ENCODE results near the gene SLC41A1. TPM values are rescaled to one million over a fixed set of nuclear protein-coding genes. Genes with fewer than 3 reads are reported as not detected.

SLC41A1 gene
- total RNA-seq, 1 donor from 2014 or later, result 16.8 TPM

DNA sequence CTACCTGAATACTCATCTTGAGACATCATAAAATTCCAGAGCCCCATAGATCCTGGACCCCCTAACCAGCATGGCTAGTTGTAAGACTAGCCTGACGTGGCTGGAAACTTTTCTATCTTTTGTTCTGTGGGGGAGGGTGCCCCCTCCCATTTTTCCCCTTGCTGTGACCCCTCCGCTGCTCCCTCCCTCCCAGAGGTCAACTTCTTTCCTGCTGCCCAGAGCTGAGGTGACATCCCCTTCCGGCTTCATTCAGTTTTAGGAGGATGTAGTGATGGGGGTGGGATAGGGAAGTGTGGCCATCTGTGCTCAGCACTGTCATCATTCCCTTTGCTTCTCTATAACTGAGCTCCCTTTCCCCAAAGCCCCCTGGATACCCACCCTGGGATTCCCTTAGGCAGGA is 4.4 kb upstream of the SLC41A1 start:
- no peaks in the 10 kb centered on the region for H3K27me3 Mint-ChIP-seq
- H3K36me3 Mint-ChIP-seq (ENCODE audit: insufficient read depth), result no peaks in the 10 kb centered on the region
- TF ChIP-seq, protein P1, sequence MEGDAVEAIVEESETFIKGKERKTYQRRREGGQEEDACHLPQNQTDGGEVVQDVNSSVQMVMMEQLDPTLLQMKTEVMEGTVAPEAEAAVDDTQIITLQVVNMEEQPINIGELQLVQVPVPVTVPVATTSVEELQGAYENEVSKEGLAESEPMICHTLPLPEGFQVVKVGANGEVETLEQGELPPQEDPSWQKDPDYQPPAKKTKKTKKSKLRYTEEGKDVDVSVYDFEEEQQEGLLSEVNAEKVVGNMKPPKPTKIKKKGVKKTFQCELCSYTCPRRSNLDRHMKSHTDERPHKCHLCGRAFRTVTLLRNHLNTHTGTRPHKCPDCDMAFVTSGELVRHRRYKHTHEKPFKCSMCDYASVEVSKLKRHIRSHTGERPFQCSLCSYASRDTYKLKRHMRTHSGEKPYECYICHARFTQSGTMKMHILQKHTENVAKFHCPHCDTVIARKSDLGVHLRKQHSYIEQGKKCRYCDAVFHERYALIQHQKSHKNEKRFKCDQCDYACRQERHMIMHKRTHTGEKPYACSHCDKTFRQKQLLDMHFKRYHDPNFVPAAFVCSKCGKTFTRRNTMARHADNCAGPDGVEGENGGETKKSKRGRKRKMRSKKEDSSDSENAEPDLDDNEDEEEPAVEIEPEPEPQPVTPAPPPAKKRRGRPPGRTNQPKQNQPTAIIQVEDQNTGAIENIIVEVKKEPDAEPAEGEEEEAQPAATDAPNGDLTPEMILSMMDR (IDR thresholded peaks at IDR 0.05; ENCODE audit: unreplicated experiment), result no peak
- no peaks in the 10 kb centered on the region for H3K9me3 Mint-ChIP-seq (ENCODE audit: low read depth)
- H3K4me3 Mint-ChIP-seq (ENCODE audit: low read depth), result no peak overlapping the region
- no peak overlapping the region for H3K27ac Mint-ChIP-seq
- no peak for DNase-seq (ENCODE audit: low spot score, unreplicated experiment)
- H3K4me1 Mint-ChIP-seq (ENCODE audit: low read depth), result peaks cover 14% of the 10 kb centered on the region

DNA sequence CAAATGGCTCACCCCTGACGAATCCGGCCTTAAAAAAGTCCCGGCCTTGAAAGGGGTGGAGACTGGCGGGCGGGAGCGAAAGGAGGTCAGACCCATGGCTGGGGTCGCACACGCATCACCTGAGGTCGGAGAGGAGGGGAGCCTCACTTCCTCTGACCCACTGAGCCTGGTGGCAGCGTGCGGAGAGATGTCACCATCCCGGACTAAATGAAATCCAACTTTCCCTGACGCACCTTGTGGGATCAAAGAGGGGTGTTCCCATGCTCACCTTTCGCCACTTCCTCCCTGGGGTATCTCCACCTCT is 709 bp upstream of the SLC41A1 start:
- Mint-ChIP-seq H3K4me1 (ENCODE audit: low read depth) (peaks cover 24% of the 10 kb centered on the region), H3K36me3 (ENCODE audit: insufficient read depth) (peaks cover 8% of the 10 kb centered on the region), H3K9me3 (ENCODE audit: low read depth) (no peaks in the 10 kb centered on the region), H3K4me3 (ENCODE audit: low read depth) (peak overlapping the region; percentile 87), H3K27me3 (no peaks in the 10 kb centered on the region), H3K27ac (peak overlapping the region; percentile 92)
- DNase-seq (ENCODE audit: low spot score, unreplicated experiment), result no peak
- TF ChIP-seq, protein P1 (IDR thresholded peaks at IDR 0.05; ENCODE audit: unreplicated experiment), result no peak

DNA sequence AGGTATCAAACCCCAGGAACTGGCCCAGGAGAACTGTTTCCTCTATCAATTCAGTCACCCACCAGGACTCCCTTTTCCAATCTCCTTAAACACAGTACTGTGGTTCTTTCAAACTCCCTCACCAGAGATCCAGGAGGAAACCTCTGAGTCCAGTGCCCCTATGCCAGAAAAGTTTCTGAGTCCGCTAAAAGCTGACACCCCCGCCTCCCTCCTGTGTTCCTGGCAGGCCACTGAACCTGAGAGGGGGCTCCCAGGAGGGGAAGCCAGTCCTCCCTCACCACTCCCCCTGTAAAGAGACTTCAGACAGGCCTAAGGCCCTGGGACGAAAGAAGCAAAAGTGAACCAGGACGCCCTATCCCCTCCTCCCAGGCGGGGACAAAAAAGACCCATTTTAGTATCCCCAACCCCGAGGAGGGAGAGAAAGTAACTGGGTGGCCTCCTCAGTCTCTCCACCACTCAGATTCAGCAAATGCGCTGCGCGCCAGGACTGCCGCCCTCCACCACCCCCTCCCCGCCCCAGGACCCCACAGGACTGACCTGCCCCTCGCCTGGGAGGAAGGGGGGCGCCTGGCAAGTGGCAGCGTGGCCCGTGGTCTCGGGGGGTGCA is 624 bp downstream of the SLC41A1 start:
- peak overlapping the region; percentile 87 for H3K4me3 Mint-ChIP-seq (ENCODE audit: low read depth)
- TF ChIP-seq, protein P1 (IDR thresholded peaks at IDR 0.05; ENCODE audit: unreplicated experiment), result no peak
- no peaks in the 10 kb centered on the region for H3K27me3 Mint-ChIP-seq
- peak; percentile 15 for DNase-seq (ENCODE audit: low spot score, unreplicated experiment)
- H3K36me3 Mint-ChIP-seq (ENCODE audit: insufficient read depth), result peaks cover 11% of the 10 kb centered on the region
- H3K27ac Mint-ChIP-seq, result peak overlapping the region; percentile 83
- no peaks in the 10 kb centered on the region for H3K9me3 Mint-ChIP-seq (ENCODE audit: low read depth)
- H3K4me1 Mint-ChIP-seq (ENCODE audit: low read depth), result peaks cover 24% of the 10 kb centered on the region

DNA sequence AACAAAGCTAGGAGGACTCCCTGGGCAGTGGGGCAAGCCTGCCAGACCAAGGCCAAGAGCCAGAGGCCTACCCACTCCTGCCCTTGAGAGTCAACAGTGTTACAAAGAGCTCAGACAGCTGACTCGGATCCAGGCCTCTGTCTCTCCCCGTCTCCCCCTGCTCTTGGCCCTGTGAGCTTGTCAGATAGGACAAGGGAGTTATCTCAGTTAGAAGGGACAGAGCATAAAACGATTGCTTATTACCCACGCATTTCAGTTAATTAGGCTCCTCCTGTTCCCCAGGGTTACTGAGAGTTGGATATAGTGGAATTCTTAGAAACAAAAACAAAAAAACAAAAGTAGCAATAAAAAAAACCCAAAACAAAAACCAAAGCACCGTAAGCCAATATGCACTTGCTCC is 1.3 kb downstream of the SLC41A1 start:
- DNase-seq (ENCODE audit: low spot score, unreplicated experiment), result no peak
- TF ChIP-seq, protein P1 (IDR thresholded peaks at IDR 0.05; ENCODE audit: unreplicated experiment), result no peak
- peak overlapping the region; percentile 83 for H3K27ac Mint-ChIP-seq
- no peaks in the 10 kb centered on the region for H3K9me3 Mint-ChIP-seq (ENCODE audit: low read depth)
- peaks cover 11% of the 10 kb centered on the region for H3K36me3 Mint-ChIP-seq (ENCODE audit: insufficient read depth)
- peaks cover 24% of the 10 kb centered on the region for H3K4me1 Mint-ChIP-seq (ENCODE audit: low read depth)
- peak overlapping the region; percentile 87 for H3K4me3 Mint-ChIP-seq (ENCODE audit: low read depth)
- no peaks in the 10 kb centered on the region for H3K27me3 Mint-ChIP-seq

DNA sequence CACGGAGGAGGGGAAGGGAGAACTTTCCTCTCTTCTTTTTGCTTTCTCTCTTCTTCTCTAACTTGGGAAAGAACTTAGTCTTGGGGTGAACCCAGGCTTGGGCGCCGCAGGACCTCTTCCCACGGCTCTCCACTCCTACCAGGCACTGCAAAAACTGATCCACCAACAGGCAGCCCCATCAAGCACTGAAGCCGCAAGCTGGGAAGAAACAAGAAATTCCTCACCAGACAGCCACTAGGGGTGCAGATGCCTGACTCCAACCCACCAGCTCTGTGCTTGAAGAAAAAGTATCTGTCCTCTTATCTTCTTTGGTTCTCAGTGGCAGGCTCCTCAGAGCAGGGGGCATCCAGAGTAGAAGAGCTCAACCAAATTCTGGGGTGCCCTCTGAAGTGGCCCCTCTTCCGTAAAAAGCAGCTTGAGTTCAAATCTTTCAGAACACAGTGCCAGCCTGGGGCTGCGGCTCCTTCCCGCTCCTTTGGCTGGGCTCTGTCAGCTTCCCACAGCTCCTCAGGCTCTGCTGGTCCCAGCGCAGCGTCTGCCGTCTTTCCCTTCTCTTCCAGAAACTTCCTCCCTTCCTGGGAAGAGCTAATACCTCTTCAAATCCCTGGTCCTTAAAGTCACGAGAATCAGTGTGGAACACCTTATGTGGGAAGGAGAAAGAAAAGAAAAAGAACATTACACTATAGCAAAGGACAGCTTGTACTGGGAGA is 2.4 kb downstream of the SLC41A1 start:
- Mint-ChIP-seq H3K9me3 (ENCODE audit: low read depth) (no peaks in the 10 kb centered on the region), H3K27me3 (no peaks in the 10 kb centered on the region), H3K27ac (no peak overlapping the region), H3K4me1 (ENCODE audit: low read depth) (peaks cover 24% of the 10 kb centered on the region), H3K4me3 (ENCODE audit: low read depth) (no peak overlapping the region), H3K36me3 (ENCODE audit: insufficient read depth) (peaks cover 11% of the 10 kb centered on the region)
- TF ChIP-seq, protein P1 (IDR thresholded peaks at IDR 0.05; ENCODE audit: unreplicated experiment), result peak; percentile 43
- no peak for DNase-seq (ENCODE audit: low spot score, unreplicated experiment)

Data from progenitor cell of endocrine pancreas (in vitro differentiated cells).